OCI-LY3 (cell line): ENCODE results near the gene FZD7.

Experiments
- H2AFZ ChIP-seq: fragments of 200-600, 300-600 bp; shearing (Covaris generic); 2 replicates; pipeline ENCODE4 v1.6.0; 2014; ENCODE audit warnings: antibody characterized with exemption, low read depth, low read length
- H3K27ac ChIP-seq: fragments of 200-600, 300-600 bp; sonication (generic); 2 replicates; pipeline ENCODE4 v1.5.1; 2014; ENCODE audit warnings: mild to moderate bottlenecking, low read length, moderate library complexity, mixed read lengths
- H3K27me3 ChIP-seq: fragments of 200-600, 300-600 bp; sonication (generic); 2 replicates; pipeline ENCODE4 v1.6.1; 2014; ENCODE audit warnings: low read depth, low read length, mixed read lengths
- H3K36me3 ChIP-seq: fragments of 200-600, 300-600 bp; sonication (generic); replicated peaks from 2 replicates; pipeline ENCODE3; 2014; ENCODE audit warnings: low read depth, low read length, mixed read lengths
- H3K4me1 ChIP-seq: fragments of 300-600, 200-600 bp; sonication (generic); 2 replicates; pipeline ENCODE4 v1.6.1; 2014; ENCODE audit warnings: low read length, mixed read lengths
- H3K4me2 ChIP-seq: fragments of 200-600, 300-600 bp; sonication (generic); 2 replicates; pipeline ENCODE4 v1.6.1; 2014; ENCODE audit warnings: low read length, mixed read lengths
- H3K4me3 ChIP-seq: fragments of 300-600, 200-600 bp; sonication (generic); 2 replicates; pipeline ENCODE4 v1.5.1; 2014; ENCODE audit warnings: antibody characterized with exemption, mild to moderate bottlenecking, low read length, moderate library complexity
- H3K79me2 ChIP-seq: fragments of 300-600, 200-600 bp; shearing (Covaris generic); 2 replicates; pipeline ENCODE4 v1.6.1; 2014; ENCODE audit warnings: mild to moderate bottlenecking, low read length, mixed read lengths
- H3K9ac ChIP-seq: fragments of 300-600, 200-600 bp; shearing (Covaris generic); 2 replicates; pipeline ENCODE4 v1.6.0; 2014; ENCODE audit warnings: mild to moderate bottlenecking, low read length, moderate library complexity
- H3K9me3 ChIP-seq: fragments of 200-600, 300-600 bp; shearing (Covaris generic); 2 replicates; pipeline ENCODE4 v1.6.1; 2014; ENCODE audit warnings: low read length, mixed read lengths; ENCODE audit not compliant: insufficient read depth
- H4K20me1 ChIP-seq: fragments of 200-600, 300-600 bp; sonication (generic); 2 replicates; pipeline ENCODE4 v1.6.1; 2016; ENCODE audit warnings: low read length, mixed read lengths; ENCODE audit not compliant: insufficient read depth
- EZH2phosphoT487 ChIP-seq: fragments of 200-600 bp; shearing (Covaris generic); IDR thresholded peaks from 2 replicates; pipeline ENCODE4 v1.6.1; 2018; ENCODE audit warnings: antibody characterized with exemption, mixed run types, low read depth
- TF ChIP-seq, protein P1 (sequence below): fragments of 200-600, 300-600 bp; sonication (generic); IDR thresholded peaks from 2 replicates; pipeline ENCODE4 v1.5.1; 2014; ENCODE audit warnings: antibody characterized with exemption, low read length, low read depth

FZD7 gene

DNA sequence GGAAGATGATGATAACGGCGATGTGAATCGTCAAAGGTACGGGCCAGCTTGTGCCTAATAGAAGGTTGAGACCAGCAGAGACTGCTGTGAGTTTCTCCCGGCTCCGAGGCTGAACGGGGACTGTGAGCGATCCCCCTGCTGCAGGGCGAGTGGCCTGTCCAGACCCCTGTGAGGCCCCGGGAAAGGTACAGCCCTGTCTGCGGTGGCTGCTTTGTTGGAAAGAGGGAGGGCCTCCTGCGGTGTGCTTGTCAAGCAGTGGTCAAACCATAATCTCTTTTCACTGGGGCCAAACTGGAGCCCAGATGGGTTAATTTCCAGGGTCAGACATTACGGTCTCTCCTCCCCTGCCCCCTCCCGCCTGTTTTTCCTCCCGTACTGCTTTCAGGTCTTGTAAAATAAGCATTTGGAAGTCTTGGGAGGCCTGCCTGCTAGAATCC, 3.0 kb downstream of the FZD7 start:
- Histone ChIP-seq H3K27ac (no peak overlapping the region), H3K9me3 (no peaks in the 10 kb centered on the region), H3K79me2 (no peaks in the 10 kb centered on the region), H2AFZ (no peak overlapping the region), H3K4me3 (no peak overlapping the region), H3K36me3 (no peaks in the 10 kb centered on the region), H3K4me1 (peaks cover 13% of the 10 kb centered on the region), H3K27me3 (no peaks in the 10 kb centered on the region), H4K20me1 (no peaks in the 10 kb centered on the region), H3K9ac (no peak overlapping the region), H3K4me2 (no peak overlapping the region)
- TF ChIP-seq, protein P1, sequence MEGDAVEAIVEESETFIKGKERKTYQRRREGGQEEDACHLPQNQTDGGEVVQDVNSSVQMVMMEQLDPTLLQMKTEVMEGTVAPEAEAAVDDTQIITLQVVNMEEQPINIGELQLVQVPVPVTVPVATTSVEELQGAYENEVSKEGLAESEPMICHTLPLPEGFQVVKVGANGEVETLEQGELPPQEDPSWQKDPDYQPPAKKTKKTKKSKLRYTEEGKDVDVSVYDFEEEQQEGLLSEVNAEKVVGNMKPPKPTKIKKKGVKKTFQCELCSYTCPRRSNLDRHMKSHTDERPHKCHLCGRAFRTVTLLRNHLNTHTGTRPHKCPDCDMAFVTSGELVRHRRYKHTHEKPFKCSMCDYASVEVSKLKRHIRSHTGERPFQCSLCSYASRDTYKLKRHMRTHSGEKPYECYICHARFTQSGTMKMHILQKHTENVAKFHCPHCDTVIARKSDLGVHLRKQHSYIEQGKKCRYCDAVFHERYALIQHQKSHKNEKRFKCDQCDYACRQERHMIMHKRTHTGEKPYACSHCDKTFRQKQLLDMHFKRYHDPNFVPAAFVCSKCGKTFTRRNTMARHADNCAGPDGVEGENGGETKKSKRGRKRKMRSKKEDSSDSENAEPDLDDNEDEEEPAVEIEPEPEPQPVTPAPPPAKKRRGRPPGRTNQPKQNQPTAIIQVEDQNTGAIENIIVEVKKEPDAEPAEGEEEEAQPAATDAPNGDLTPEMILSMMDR = no peak
- TF ChIP-seq EZH2phosphoT487 = no peak

DNA sequence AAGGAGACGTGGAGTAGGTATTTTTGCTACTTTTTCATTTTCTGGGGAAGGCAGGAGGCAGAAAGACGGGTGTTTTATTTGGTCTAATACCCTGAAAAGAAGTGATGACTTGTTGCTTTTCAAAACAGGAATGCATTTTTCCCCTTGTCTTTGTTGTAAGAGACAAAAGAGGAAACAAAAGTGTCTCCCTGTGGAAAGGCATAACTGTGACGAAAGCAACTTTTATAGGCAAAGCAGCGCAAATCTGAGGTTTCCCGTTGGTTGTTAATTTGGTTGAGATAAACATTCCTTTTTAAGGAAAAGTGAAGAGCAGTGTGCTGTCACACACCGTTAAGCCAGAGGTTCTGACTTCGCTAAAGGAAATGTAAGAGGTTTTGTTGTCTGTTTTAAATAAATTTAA, 3.4 kb downstream of the FZD7 start:
- Histone ChIP-seq H3K79me2 (no peaks in the 10 kb centered on the region), H3K27ac (no peak overlapping the region), H4K20me1 (no peaks in the 10 kb centered on the region), H3K27me3 (no peaks in the 10 kb centered on the region), H3K36me3 (no peaks in the 10 kb centered on the region), H3K4me2 (no peak overlapping the region), H3K4me1 (peaks cover 13% of the 10 kb centered on the region), H2AFZ (no peak overlapping the region), H3K9ac (no peak overlapping the region), H3K9me3 (no peaks in the 10 kb centered on the region), H3K4me3 (no peak overlapping the region)
- no peak for TF ChIP-seq EZH2phosphoT487
- TF ChIP-seq, protein P1 = no peak

DNA sequence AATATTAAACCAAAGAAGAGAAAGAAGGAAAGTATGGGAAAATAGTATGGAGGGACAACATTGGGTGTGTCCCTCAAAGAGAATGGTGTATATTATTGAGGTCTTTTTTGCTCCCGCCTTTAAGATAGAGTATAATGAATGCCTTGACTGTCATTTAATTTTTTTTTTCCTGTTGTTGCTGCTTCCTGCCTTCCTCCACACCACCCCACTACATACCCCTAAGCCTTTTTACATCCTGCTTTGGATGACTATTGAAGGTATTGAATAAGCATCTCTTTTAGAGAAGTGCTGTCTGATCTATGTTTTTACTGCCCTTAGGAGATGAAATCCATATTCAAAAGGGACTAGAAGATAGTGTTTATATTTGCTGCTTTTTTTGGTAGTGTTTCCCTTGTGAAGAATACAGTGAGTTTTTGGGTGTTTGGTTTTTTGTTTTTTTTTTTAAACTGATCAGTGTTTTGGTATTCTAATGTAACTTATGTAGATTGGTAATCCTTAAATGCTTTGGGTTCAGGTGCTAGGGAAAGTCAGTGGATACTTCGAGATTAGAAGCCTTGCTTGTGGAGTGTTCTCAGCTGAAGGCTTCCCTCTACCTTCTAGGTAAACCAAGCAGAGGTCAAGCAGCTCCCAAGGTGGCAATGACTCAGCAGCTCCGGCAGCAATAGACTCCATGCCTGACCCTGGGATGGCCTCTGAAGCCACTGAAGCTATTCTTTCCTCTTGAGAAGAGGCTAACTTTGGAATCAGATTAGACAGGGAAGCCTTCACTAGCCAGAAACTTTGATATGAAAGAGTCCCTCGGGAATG, 5.0 kb downstream of the FZD7 start:
- no peaks in the 10 kb centered on the region for H4K20me1 ChIP-seq
- peaks cover 19% of the 10 kb centered on the region for H3K4me1 ChIP-seq
- H3K4me3 ChIP-seq = peak overlapping the region; percentile 64
- no peak overlapping the region for H2AFZ ChIP-seq
- no peaks in the 10 kb centered on the region for H3K79me2 ChIP-seq
- H3K9ac ChIP-seq = peak overlapping the region; percentile 17; the same call in 1 of the 2 replicates
- H3K27ac ChIP-seq = no peak overlapping the region
- TF ChIP-seq EZH2phosphoT487 = no peak
- TF ChIP-seq, protein P1 = no peak
- peak overlapping the region; percentile 72 for H3K4me2 ChIP-seq
- H3K27me3 ChIP-seq = no peaks in the 10 kb centered on the region
- H3K36me3 ChIP-seq = no peaks in the 10 kb centered on the region
- no peaks in the 10 kb centered on the region for H3K9me3 ChIP-seq

DNA sequence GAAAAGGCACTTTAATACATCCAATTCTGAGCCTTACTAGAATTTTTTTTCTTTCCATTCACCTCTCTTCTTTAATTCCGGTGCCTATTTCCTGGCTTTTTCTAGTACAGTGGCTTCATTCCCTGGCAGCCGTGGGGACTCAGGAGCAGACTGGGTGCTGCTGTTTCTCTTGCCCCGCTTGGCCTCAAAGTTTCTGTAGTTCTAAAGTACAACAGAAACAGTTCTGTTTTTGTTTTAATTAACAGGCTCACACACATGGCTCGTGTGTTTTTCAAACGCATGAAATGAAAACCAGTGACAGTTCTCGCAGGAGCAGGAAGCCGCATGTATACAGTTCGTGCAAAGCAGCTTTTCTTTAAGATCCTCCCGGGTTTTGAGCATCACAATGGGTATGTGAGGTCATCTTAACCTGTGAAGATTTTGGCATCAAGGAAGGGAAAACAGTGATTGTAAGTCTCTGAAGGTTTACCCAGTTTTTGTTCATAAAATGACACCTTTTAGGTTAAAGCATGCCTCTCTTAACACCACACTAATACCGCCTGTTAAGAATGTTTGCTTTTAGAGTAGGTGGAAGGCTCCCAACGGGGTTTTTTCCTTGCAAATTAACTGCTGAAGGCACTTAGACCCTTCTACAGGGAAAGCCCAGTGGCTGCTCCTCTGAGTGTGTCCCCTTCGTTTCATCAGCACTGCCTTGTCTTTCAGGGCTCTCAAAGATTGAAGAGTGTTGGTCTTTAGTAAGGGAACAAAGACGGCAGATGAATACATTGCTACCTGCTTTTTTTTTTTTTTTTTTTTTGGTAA, 5.8 kb downstream of the FZD7 start:
- Histone ChIP-seq H3K4me3 (peak overlapping the region; percentile 64), H3K27ac (no peak overlapping the region), H3K9ac (peak overlapping the region; percentile 17)

More for the DNA sequence above, 5.8 kb downstream of the FZD7 start:
- no peak for TF ChIP-seq EZH2phosphoT487
- TF ChIP-seq, protein P1 = no peak
- no peaks in the 10 kb centered on the region for H4K20me1 ChIP-seq
- no peaks in the 10 kb centered on the region for H3K9me3 ChIP-seq
- peak overlapping the region; percentile 72 for H3K4me2 ChIP-seq
- H2AFZ ChIP-seq = peak overlapping the region; percentile 72
- no peaks in the 10 kb centered on the region for H3K79me2 ChIP-seq
- H3K36me3 ChIP-seq = no peaks in the 10 kb centered on the region
- H3K4me1 ChIP-seq = peaks cover 21% of the 10 kb centered on the region
- H3K27me3 ChIP-seq = no peaks in the 10 kb centered on the region
